ENCODE results near the gene FGF4.

DNA sequence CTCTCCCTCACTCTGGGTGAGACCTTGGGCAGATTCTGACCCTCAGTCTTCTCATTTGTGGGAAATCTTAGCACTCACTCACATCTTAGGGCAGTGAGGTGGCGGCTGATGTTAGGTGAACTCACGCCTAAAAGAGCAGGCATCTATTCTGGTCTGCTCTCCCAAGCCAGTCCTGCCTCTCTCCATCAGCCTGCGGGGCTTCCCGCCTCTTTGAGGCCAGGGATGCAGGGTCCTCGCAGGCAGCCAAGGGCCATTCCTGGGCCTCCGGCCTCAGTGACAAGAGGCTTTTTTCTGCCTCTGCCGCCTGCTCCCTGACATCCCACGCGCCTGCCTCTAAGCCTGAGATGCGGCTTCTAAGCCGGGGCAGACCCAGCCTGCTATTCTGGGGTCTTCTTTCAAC lies 13.8 kb upstream of the FGF4 start:
- TF ChIP-seq, protein P1, sequence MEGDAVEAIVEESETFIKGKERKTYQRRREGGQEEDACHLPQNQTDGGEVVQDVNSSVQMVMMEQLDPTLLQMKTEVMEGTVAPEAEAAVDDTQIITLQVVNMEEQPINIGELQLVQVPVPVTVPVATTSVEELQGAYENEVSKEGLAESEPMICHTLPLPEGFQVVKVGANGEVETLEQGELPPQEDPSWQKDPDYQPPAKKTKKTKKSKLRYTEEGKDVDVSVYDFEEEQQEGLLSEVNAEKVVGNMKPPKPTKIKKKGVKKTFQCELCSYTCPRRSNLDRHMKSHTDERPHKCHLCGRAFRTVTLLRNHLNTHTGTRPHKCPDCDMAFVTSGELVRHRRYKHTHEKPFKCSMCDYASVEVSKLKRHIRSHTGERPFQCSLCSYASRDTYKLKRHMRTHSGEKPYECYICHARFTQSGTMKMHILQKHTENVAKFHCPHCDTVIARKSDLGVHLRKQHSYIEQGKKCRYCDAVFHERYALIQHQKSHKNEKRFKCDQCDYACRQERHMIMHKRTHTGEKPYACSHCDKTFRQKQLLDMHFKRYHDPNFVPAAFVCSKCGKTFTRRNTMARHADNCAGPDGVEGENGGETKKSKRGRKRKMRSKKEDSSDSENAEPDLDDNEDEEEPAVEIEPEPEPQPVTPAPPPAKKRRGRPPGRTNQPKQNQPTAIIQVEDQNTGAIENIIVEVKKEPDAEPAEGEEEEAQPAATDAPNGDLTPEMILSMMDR (IDR thresholded peaks at IDR 0.05) = no peak
- TF ChIP-seq POLR2A (IDR thresholded peaks at IDR 0.05) = no peak
